WTC11 (cell line): ENCODE results near the gene SLC6A15. TPM values are rescaled to one million over a fixed set of nuclear protein-coding genes. Genes with fewer than 3 reads are reported as not detected.

ENCODE experiments used
- ATAC-seq: fragments of 200-7000 bp; cut with Tn5 transposase; 2 replicates; pipeline ENCODE4 v1.10.0; 2021; ENCODE audit warnings: mild to moderate bottlenecking, moderate library complexity
- CTCF ChIA-PET: fragments of 300-600 bp; sonication (Branson Sonifier 250); formaldehyde crosslinking; loops from one replicate; lab custom pipeline; 2021; ENCODE audit warnings: antibody characterized with exemption; lab: Charles Lee
- POLR2A ChIA-PET: fragments of 350-600 bp; sonication (Branson Sonifier 250); formaldehyde crosslinking; loops from one replicate; lab custom pipeline; 2021; ENCODE audit warnings: antibody characterized with exemption; lab: Charles Lee
- DNase-seq: peaks from one replicate; pipeline ENCODE4 v3.0.0; 2021; ENCODE audit warnings: low spot score
- H3K27ac Mint-ChIP-seq: 2 replicates; pipeline ENCODE4 v1.8.0; 2021; ENCODE audit warnings: mixed read lengths
- H3K27me3 Mint-ChIP-seq: 2 replicates; pipeline ENCODE4 v1.8.0; 2021; ENCODE audit warnings: low read depth, mild to moderate bottlenecking, moderate library complexity, mixed read lengths
- H3K36me3 Mint-ChIP-seq: 2 replicates; pipeline ENCODE4 v1.8.0; 2021; ENCODE audit warnings: mixed read lengths
- H3K4me1 Mint-ChIP-seq: 2 replicates; pipeline ENCODE4 v1.8.0; 2022; ENCODE audit warnings: mixed read lengths
- H3K4me3 Mint-ChIP-seq: 2 replicates; pipeline ENCODE4 v1.8.0; 2021; ENCODE audit warnings: mild to moderate bottlenecking, moderate library complexity, mixed read lengths
- H3K9me3 Mint-ChIP-seq: 2 replicates; pipeline ENCODE4 v1.8.0; 2021; ENCODE audit warnings: mixed read lengths
- ESRRA ChIP-seq: sonication (generic); formaldehyde crosslinking; IDR thresholded peaks from 2 replicates; pipeline ENCODE4 v1.8.1; 2022; ENCODE audit warnings: mild to moderate bottlenecking, missing genetic modification reagents, borderline replicate concordance
- FOXK1 ChIP-seq: sonication (generic); formaldehyde crosslinking; IDR thresholded peaks from 2 replicates; pipeline ENCODE4 v1.8.0; 2022; ENCODE audit warnings: mild to moderate bottlenecking, moderate library complexity, missing genetic modification reagents
- HMGA2 ChIP-seq: fragments of 250-450 bp; sonication (Bioruptor Pico); IDR thresholded peaks from 2 replicates; pipeline ENCODE4 v1.4.0; 2021; ENCODE audit warnings: mild to moderate bottlenecking, moderate library complexity
- KAT7 ChIP-seq: sonication (generic); formaldehyde crosslinking; IDR thresholded peaks from 2 replicates; pipeline ENCODE4 v1.8.1; 2023; ENCODE audit warnings: missing genetic modification reagents, mild to moderate bottlenecking, borderline replicate concordance
- MYBL2 ChIP-seq: sonication (generic); formaldehyde crosslinking; IDR thresholded peaks from 2 replicates; pipeline ENCODE4 v1.8.1; 2023; ENCODE audit warnings: mild to moderate bottlenecking, moderate library complexity, missing genetic modification reagents
- NR1H2 ChIP-seq: sonication (generic); formaldehyde crosslinking; IDR thresholded peaks from 2 replicates; pipeline ENCODE4 v1.9.0; 2021; ENCODE audit warnings: mild to moderate bottlenecking, moderate library complexity, missing genetic modification reagents
- OVOL2 ChIP-seq: fragments of 250-450 bp; sonication (Bioruptor Pico); IDR thresholded peaks from 2 replicates; pipeline ENCODE4 v1.9.0; 2021; ENCODE audit warnings: mild to moderate bottlenecking, borderline replicate concordance
- PRRX2 ChIP-seq: fragments of 250-450 bp; sonication (Bioruptor Pico); IDR thresholded peaks from 2 replicates; pipeline ENCODE4 v1.8.0; 2021; ENCODE audit warnings: mild to moderate bottlenecking
- RELA ChIP-seq: sonication (generic); formaldehyde crosslinking; IDR thresholded peaks from 2 replicates; pipeline ENCODE4 v1.8.1; 2022; ENCODE audit warnings: missing genetic modification reagents, mild to moderate bottlenecking, borderline replicate concordance
- TEAD1 ChIP-seq: sonication (generic); formaldehyde crosslinking; IDR thresholded peaks from 2 replicates; pipeline ENCODE4 v1.8.0; 2022; ENCODE audit warnings: mild to moderate bottlenecking, missing genetic modification reagents
- ZBTB21 ChIP-seq: sonication (generic); formaldehyde crosslinking; IDR thresholded peaks from 2 replicates; pipeline ENCODE4 v1.8.1; 2023; ENCODE audit warnings: mild to moderate bottlenecking, missing genetic modification reagents, borderline replicate concordance
- ZNF232 ChIP-seq: sonication (generic); formaldehyde crosslinking; IDR thresholded peaks from 2 replicates; pipeline ENCODE4 v1.8.0; 2022; ENCODE audit warnings: mild to moderate bottlenecking, missing genetic modification reagents
- total RNA-seq: library from RNA; stranded (reverse); gene quantifications from 3 replicates; pipeline ENCODE4 v1.2.3, GENCODE V29; 2021
- TF ChIP-seq, protein P1 (sequence below): fragments of 250-450 bp; sonication (Bioruptor Pico); IDR thresholded peaks from 2 replicates; pipeline ENCODE4 v1.9.0; 2021; ENCODE audit warnings: mild to moderate bottlenecking, borderline replicate concordance
- TF ChIP-seq, protein P2 (sequence below): sonication (generic); formaldehyde crosslinking; IDR thresholded peaks from 2 replicates; pipeline ENCODE4 v1.8.1; 2023; ENCODE audit warnings: mild to moderate bottlenecking, missing genetic modification reagents, moderate library complexity
- TF ChIP-seq, protein P3 (sequence below): fragments of 250-450 bp; sonication (Bioruptor Pico); conservative IDR thresholded peaks from 2 replicates; pipeline ENCODE4 v1.9.0; 2021; ENCODE audit warnings: mild to moderate bottlenecking
- TF ChIP-seq, protein P4 (sequence below): sonication (generic); formaldehyde crosslinking; IDR thresholded peaks from 2 replicates; pipeline ENCODE4 v1.8.0; 2022; ENCODE audit warnings: mild to moderate bottlenecking, missing genetic modification reagents
- TF ChIP-seq, protein P5 (sequence below): sonication (generic); formaldehyde crosslinking; IDR thresholded peaks from 2 replicates; pipeline ENCODE4 v1.8.0; 2022; ENCODE audit warnings: mild to moderate bottlenecking, missing genetic modification reagents
- TF ChIP-seq, protein P6 (sequence below): sonication (generic); formaldehyde crosslinking; IDR thresholded peaks from 2 replicates; pipeline ENCODE4 v1.8.0; 2023; ENCODE audit warnings: missing genetic modification reagents, mild to moderate bottlenecking, borderline replicate concordance
- TF ChIP-seq, protein P7 (sequence below): sonication (generic); formaldehyde crosslinking; conservative IDR thresholded peaks from 2 replicates; pipeline ENCODE4 v1.8.1; 2022; ENCODE audit warnings: mild to moderate bottlenecking, missing genetic modification reagents
- TF ChIP-seq, protein P8 (sequence below): sonication (generic); formaldehyde crosslinking; IDR thresholded peaks from 2 replicates; pipeline ENCODE4 v1.8.1; 2022; ENCODE audit warnings: mild to moderate bottlenecking, moderate library complexity, missing genetic modification reagents

SLC6A15 gene
- total RNA-seq, 1 experiment from 2014 or later: 27.0 TPM

DNA sequence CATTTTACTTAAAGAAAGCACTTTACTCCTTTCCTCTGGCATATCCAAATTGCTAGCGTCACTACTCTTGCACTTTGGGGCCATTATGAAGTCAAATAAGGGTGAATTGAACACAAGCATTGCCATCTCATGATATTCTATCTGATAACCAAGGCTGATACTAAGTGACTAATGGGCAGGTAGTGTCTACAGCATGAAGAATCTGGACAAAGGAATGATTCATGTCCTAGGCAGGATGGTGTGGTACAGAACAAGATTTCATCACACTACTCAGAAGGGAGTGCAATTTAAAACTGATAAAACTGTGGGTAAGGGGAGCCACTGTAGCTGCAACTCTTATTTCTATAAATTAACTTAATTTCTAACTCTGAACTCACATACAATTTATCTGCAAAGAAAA, 7.7 kb upstream of the SLC6A15 start (continued):
- TF ChIP-seq, protein P1, sequence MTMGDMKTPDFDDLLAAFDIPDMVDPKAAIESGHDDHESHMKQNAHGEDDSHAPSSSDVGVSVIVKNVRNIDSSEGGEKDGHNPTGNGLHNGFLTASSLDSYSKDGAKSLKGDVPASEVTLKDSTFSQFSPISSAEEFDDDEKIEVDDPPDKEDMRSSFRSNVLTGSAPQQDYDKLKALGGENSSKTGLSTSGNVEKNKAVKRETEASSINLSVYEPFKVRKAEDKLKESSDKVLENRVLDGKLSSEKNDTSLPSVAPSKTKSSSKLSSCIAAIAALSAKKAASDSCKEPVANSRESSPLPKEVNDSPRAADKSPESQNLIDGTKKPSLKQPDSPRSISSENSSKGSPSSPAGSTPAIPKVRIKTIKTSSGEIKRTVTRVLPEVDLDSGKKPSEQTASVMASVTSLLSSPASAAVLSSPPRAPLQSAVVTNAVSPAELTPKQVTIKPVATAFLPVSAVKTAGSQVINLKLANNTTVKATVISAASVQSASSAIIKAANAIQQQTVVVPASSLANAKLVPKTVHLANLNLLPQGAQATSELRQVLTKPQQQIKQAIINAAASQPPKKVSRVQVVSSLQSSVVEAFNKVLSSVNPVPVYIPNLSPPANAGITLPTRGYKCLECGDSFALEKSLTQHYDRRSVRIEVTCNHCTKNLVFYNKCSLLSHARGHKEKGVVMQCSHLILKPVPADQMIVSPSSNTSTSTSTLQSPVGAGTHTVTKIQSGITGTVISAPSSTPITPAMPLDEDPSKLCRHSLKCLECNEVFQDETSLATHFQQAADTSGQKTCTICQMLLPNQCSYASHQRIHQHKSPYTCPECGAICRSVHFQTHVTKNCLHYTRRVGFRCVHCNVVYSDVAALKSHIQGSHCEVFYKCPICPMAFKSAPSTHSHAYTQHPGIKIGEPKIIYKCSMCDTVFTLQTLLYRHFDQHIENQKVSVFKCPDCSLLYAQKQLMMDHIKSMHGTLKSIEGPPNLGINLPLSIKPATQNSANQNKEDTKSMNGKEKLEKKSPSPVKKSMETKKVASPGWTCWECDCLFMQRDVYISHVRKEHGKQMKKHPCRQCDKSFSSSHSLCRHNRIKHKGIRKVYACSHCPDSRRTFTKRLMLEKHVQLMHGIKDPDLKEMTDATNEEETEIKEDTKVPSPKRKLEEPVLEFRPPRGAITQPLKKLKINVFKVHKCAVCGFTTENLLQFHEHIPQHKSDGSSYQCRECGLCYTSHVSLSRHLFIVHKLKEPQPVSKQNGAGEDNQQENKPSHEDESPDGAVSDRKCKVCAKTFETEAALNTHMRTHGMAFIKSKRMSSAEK (CRISPR knock-in tag): no peak
- TF ChIP-seq, protein P2, sequence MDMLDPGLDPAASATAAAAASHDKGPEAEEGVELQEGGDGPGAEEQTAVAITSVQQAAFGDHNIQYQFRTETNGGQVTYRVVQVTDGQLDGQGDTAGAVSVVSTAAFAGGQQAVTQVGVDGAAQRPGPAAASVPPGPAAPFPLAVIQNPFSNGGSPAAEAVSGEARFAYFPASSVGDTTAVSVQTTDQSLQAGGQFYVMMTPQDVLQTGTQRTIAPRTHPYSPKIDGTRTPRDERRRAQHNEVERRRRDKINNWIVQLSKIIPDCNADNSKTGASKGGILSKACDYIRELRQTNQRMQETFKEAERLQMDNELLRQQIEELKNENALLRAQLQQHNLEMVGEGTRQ (CRISPR knock-in tag): no peak
- TF ChIP-seq ESRRA (CRISPR knock-in tag) (no peak), KAT7 (CRISPR knock-in tag) (no peak), MYBL2 (CRISPR knock-in tag) (no peak), RELA (CRISPR knock-in tag) (no peak), HMGA2 (no peak)
- TF ChIP-seq, protein P3, sequence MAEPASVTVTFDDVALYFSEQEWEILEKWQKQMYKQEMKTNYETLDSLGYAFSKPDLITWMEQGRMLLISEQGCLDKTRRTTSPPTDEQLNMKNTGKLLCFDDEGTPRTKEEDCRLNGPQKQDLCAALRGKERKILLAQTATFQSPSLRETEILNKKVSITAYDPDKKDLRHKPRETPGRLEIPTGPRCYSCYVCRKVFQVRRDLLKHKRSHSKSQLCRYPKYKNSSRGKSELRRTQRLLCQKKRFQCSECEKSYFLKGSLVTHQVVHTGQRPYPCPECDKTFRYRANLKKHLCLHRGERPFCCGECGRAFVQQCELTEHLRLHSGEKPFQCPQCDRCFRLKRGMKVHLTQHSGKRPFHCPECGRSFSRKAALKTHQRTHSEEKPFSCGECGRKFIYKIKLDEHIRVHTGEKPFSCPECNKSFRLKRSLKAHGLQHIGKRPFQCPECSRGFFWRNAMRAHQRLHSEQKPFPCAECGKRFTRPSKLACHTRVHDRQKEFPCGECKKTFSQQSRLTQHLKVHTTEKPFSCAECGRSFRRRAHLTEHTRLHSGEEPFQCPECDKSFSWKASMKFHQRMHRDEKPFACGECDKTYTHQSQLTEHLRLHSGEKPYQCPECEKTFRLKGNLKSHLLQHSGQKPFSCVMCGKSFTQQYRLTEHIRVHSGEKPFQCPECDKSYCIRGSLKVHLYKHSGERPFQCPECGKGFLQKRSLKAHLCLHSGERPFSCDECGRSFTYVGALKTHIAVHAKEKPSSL (CRISPR knock-in tag): no peak
- TF ChIP-seq, protein P4, sequence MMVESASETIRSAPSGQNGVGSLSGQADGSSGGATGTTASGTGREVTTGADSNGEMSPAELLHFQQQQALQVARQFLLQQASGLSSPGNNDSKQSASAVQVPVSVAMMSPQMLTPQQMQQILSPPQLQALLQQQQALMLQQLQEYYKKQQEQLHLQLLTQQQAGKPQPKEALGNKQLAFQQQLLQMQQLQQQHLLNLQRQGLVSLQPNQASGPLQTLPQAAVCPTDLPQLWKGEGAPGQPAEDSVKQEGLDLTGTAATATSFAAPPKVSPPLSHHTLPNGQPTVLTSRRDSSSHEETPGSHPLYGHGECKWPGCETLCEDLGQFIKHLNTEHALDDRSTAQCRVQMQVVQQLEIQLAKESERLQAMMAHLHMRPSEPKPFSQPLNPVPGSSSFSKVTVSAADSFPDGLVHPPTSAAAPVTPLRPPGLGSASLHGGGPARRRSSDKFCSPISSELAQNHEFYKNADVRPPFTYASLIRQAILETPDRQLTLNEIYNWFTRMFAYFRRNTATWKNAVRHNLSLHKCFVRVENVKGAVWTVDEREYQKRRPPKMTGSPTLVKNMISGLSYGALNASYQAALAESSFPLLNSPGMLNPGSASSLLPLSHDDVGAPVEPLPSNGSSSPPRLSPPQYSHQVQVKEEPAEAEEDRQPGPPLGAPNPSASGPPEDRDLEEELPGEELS: no peak
- TF ChIP-seq, all 79 proteins: peak for 0

DNA sequence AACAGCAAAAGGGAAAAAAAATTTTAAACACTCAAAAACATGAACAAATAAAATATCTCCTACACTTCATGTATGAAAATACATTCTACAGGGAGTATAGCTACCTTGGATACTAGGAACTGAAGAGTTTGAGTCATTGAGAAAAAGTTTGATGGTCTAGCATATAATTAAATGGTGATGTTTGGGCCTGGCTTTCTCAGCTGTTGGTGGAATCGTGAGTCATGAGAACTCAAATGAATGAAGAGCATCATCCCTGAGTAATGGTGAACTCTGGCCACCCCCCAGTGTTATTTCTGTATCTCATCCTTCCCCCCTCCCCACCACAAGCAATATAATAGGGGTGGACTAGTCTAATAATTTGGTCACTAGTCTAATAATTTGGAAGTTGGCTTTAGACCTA, 6.7 kb upstream of the SLC6A15 start:
- Mint-ChIP-seq H3K27me3 (peaks cover 3% of the 10 kb centered on the region), H3K4me1 (no peaks in the 10 kb centered on the region), H3K36me3 (no peaks in the 10 kb centered on the region), H3K27ac (no peak overlapping the region), H3K4me3 (no peak overlapping the region), H3K9me3 (no peaks in the 10 kb centered on the region)
- DNase-seq (no peak), ATAC-seq (no peak)
- POLR2A ChIA-PET: no interaction called here
- CTCF ChIA-PET: no interaction called here
- TF ChIP-seq PRRX2 (CRISPR knock-in tag) (no peak), OVOL2 (no peak), TEAD1 (no peak), HMGA2 (no peak), FOXK1 (CRISPR knock-in tag) (no peak), ZBTB21 (CRISPR knock-in tag) (no peak), ZNF232 (CRISPR knock-in tag) (no peak), NR1H2 (CRISPR knock-in tag) (no peak)
- TF ChIP-seq, protein P5, sequence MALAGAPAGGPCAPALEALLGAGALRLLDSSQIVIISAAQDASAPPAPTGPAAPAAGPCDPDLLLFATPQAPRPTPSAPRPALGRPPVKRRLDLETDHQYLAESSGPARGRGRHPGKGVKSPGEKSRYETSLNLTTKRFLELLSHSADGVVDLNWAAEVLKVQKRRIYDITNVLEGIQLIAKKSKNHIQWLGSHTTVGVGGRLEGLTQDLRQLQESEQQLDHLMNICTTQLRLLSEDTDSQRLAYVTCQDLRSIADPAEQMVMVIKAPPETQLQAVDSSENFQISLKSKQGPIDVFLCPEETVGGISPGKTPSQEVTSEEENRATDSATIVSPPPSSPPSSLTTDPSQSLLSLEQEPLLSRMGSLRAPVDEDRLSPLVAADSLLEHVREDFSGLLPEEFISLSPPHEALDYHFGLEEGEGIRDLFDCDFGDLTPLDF (CRISPR knock-in tag): no peak
- TF ChIP-seq, protein P6, sequence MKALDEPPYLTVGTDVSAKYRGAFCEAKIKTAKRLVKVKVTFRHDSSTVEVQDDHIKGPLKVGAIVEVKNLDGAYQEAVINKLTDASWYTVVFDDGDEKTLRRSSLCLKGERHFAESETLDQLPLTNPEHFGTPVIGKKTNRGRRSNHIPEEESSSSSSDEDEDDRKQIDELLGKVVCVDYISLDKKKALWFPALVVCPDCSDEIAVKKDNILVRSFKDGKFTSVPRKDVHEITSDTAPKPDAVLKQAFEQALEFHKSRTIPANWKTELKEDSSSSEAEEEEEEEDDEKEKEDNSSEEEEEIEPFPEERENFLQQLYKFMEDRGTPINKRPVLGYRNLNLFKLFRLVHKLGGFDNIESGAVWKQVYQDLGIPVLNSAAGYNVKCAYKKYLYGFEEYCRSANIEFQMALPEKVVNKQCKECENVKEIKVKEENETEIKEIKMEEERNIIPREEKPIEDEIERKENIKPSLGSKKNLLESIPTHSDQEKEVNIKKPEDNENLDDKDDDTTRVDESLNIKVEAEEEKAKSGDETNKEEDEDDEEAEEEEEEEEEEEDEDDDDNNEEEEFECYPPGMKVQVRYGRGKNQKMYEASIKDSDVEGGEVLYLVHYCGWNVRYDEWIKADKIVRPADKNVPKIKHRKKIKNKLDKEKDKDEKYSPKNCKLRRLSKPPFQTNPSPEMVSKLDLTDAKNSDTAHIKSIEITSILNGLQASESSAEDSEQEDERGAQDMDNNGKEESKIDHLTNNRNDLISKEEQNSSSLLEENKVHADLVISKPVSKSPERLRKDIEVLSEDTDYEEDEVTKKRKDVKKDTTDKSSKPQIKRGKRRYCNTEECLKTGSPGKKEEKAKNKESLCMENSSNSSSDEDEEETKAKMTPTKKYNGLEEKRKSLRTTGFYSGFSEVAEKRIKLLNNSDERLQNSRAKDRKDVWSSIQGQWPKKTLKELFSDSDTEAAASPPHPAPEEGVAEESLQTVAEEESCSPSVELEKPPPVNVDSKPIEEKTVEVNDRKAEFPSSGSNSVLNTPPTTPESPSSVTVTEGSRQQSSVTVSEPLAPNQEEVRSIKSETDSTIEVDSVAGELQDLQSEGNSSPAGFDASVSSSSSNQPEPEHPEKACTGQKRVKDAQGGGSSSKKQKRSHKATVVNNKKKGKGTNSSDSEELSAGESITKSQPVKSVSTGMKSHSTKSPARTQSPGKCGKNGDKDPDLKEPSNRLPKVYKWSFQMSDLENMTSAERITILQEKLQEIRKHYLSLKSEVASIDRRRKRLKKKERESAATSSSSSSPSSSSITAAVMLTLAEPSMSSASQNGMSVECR (CRISPR knock-in tag): no peak
- TF ChIP-seq, protein P7, sequence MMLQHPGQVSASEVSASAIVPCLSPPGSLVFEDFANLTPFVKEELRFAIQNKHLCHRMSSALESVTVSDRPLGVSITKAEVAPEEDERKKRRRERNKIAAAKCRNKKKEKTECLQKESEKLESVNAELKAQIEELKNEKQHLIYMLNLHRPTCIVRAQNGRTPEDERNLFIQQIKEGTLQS (CRISPR knock-in tag): no peak
- TF ChIP-seq, protein P8, sequence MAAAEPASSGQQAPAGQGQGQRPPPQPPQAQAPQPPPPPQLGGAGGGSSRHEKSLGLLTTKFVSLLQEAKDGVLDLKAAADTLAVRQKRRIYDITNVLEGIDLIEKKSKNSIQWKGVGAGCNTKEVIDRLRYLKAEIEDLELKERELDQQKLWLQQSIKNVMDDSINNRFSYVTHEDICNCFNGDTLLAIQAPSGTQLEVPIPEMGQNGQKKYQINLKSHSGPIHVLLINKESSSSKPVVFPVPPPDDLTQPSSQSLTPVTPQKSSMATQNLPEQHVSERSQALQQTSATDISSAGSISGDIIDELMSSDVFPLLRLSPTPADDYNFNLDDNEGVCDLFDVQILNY (CRISPR knock-in tag): no peak
